Measurements from ENCODE around the gene KCND3. TPM values are rescaled to one million over a fixed set of nuclear protein-coding genes. Genes with fewer than 3 reads are reported as not detected.

The KCND3 gene
- total and polyA plus RNA-seq, 2 of the 4 experiments (the other 2 are of a cell fraction) = under 0.01 to 0.03 TPM

DNA sequence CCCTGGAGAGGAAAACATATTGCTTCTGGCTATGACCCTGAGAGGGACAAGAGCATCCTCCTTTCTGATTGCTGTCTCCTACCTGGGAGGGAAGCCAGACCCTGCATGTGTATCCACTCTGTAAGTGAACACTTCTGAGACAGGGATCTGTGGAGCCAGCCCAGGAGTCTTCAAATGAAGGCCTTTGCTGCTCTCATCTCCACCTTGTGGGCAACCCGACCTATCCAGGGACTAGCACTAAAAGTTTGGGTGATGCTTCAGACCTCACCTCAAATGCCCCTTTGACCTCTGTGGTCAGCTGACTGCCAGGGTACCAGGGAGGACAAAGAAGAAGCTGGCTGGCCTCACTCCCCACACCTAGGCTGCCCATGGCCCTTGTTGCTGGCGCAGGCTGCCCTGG lies 64.7 kb downstream of the KCND3 start:
- H3K56ac ChIP-seq (ENCODE audit: extremely low read depth, insufficient read depth, low read length) = no peak overlapping the region
- peaks cover 6% of the 10 kb centered on the region for H3K27me3 ChIP-seq (ENCODE audit: control insufficient read depth, insufficient read depth, low read length)
- H3K4ac ChIP-seq (ENCODE audit: low read depth, low read length) = no peak overlapping the region
- H3K14ac ChIP-seq (replicated peaks; ENCODE audit: low read depth, low read length) = no peak overlapping the region
- dilution Hi-C loops (cut with HindIII; ENCODE audit: low sequenced_read_pairs, unreplicated experiment) (no loop called here), intact Hi-C loops (cut with micrococcal nuclease) (no loop called here), in situ Hi-C loops (cut with MboI; ENCODE audit: low sequenced_read_pairs) (no loop called here)
- no peak overlapping the region for H2BK120ac ChIP-seq (ENCODE audit: low read depth, low read length)
- no peaks in the 10 kb centered on the region; the same call in 1 of the 2 replicates for H3K9me1 ChIP-seq (ENCODE audit: insufficient read depth, low read length)
- no peaks in the 10 kb centered on the region for H3K4me1 ChIP-seq (ENCODE audit: control insufficient read depth, insufficient read depth, low read length)
- H2AFZ ChIP-seq (replicated peaks; ENCODE audit: low read length, poor library complexity) = no peak overlapping the region
- no peak overlapping the region for H4K91ac ChIP-seq (ENCODE audit: insufficient read depth, low read depth, low read length)
- no peaks in the 10 kb centered on the region for H4K20me1 ChIP-seq (ENCODE audit: insufficient read depth, low read length)
- ChIA-PET POLR2A (ENCODE audit: unreplicated experiment) (no interaction called here), CTCF (interaction anchor here (0.6 kb wide), 1 partner anchor 45 kb away, joined by 3 read pairs; no protein-coding TSS in a partner anchor)
- no peak overlapping the region for H4K5ac ChIP-seq (ENCODE audit: low read depth, low read length)
- H2BK15ac ChIP-seq (ENCODE audit: low read depth, low read length) = no peak overlapping the region
- H3K27ac ChIP-seq (ENCODE audit: insufficient read depth, low read length) = no peak overlapping the region
- H3K9me3 ChIP-seq (ENCODE audit: control insufficient read depth, insufficient read depth, low read length) = no peaks in the 10 kb centered on the region
- H2AK5ac ChIP-seq (ENCODE audit: low read depth, low read length) = no peak overlapping the region
- no peak overlapping the region for H3K23ac ChIP-seq (ENCODE audit: low read depth, low read length)
- no peak overlapping the region for H4K8ac ChIP-seq (ENCODE audit: low read depth in 2 of 2, low read length in 2 of 2)
- H3K4me2 ChIP-seq (ENCODE audit: low read depth, low read length) = no peak overlapping the region
- H3K9ac ChIP-seq (ENCODE audit: low read depth, low read length) = no peak overlapping the region
- BruUV-seq (replicated peaks) = no TSS peak
- no peaks in the 10 kb centered on the region for H3K79me1 ChIP-seq (ENCODE audit: low read depth in 1 of 2, low read length in 2 of 2)
- no peaks in the 10 kb centered on the region for H3K36me3 ChIP-seq (ENCODE audit: control insufficient read depth, insufficient read depth, low read length)
- no peak for TF ChIP-seq POLR2A (IDR thresholded peaks at IDR 0.05; ENCODE audit: low read depth, low read length)
- no peak for TF ChIP-seq SMC3 (IDR thresholded peaks at IDR 0.05; ENCODE audit: low read depth, low read length)
- no peak for TF ChIP-seq MAFK (IDR thresholded peaks at IDR 0.05; ENCODE audit: low read depth, low read length)
- TF ChIP-seq BHLHE40 (IDR thresholded peaks at IDR 0.05; ENCODE audit: low read depth, low read length) = no peak
- TF ChIP-seq CEBPB (IDR thresholded peaks at IDR 0.05; ENCODE audit: low read depth, low read length) = no peak
- TF ChIP-seq, protein P1, sequence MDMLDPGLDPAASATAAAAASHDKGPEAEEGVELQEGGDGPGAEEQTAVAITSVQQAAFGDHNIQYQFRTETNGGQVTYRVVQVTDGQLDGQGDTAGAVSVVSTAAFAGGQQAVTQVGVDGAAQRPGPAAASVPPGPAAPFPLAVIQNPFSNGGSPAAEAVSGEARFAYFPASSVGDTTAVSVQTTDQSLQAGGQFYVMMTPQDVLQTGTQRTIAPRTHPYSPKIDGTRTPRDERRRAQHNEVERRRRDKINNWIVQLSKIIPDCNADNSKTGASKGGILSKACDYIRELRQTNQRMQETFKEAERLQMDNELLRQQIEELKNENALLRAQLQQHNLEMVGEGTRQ (IDR thresholded peaks at IDR 0.05; ENCODE audit: low read depth, low read length) = no peak
- TF ChIP-seq, protein P2, sequence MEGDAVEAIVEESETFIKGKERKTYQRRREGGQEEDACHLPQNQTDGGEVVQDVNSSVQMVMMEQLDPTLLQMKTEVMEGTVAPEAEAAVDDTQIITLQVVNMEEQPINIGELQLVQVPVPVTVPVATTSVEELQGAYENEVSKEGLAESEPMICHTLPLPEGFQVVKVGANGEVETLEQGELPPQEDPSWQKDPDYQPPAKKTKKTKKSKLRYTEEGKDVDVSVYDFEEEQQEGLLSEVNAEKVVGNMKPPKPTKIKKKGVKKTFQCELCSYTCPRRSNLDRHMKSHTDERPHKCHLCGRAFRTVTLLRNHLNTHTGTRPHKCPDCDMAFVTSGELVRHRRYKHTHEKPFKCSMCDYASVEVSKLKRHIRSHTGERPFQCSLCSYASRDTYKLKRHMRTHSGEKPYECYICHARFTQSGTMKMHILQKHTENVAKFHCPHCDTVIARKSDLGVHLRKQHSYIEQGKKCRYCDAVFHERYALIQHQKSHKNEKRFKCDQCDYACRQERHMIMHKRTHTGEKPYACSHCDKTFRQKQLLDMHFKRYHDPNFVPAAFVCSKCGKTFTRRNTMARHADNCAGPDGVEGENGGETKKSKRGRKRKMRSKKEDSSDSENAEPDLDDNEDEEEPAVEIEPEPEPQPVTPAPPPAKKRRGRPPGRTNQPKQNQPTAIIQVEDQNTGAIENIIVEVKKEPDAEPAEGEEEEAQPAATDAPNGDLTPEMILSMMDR (conservative IDR thresholded peaks at IDR 0.05; ENCODE audit: low read depth, low read length) = no peak
- no peak for TF ChIP-seq RFX5 (IDR thresholded peaks at IDR 0.05; ENCODE audit: low read depth, low read length)
- TF ChIP-seq MXI1 (IDR thresholded peaks at IDR 0.05; ENCODE audit: borderline replicate concordance, low read depth, low read length) = no peak
- no peak for TF ChIP-seq RAD21 (IDR thresholded peaks at IDR 0.05; ENCODE audit: low read length)
- no peak for TF ChIP-seq CHD1 (IDR thresholded peaks at IDR 0.05; ENCODE audit: low read depth, low read length)
- TF ChIP-seq MAZ (IDR thresholded peaks at IDR 0.05; ENCODE audit: borderline replicate concordance, low read depth, low read length) = no peak
- TF ChIP-seq NFE2L2 (IDR thresholded peaks at IDR 0.05; ENCODE audit: low read depth, low read length) = no peak
- no peak for TF ChIP-seq FOS (IDR thresholded peaks at IDR 0.05; ENCODE audit: low read depth, low read length)
- no peak for TF ChIP-seq RCOR1 (IDR thresholded peaks at IDR 0.05; ENCODE audit: insufficient replicate concordance, low read length)
- TF ChIP-seq, protein P3, sequence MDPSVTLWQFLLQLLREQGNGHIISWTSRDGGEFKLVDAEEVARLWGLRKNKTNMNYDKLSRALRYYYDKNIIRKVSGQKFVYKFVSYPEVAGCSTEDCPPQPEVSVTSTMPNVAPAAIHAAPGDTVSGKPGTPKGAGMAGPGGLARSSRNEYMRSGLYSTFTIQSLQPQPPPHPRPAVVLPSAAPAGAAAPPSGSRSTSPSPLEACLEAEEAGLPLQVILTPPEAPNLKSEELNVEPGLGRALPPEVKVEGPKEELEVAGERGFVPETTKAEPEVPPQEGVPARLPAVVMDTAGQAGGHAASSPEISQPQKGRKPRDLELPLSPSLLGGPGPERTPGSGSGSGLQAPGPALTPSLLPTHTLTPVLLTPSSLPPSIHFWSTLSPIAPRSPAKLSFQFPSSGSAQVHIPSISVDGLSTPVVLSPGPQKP (IDR thresholded peaks at IDR 0.05; ENCODE audit: borderline replicate concordance, low read depth, low read length) = no peak
- no CpG with 5 or more reads among the region's 2 CpGs for WGBS, 2 experiments (ENCODE audit: extremely low coverage in 2 of 2, insufficient read length in 1 of 2)
- no peak overlapping the region for H2BK5ac ChIP-seq (ENCODE audit: low read depth, low read length, poor library complexity, severe bottlenecking)
- no peak overlapping the region for H2AK9ac ChIP-seq (replicated peaks; ENCODE audit: low read depth, low read length, poor library complexity)
- ATAC-seq (ENCODE audit: low read depth) (no peak), DNase-seq (no peak)
- no peak overlapping the region for H2BK20ac ChIP-seq (ENCODE audit: low read depth, low read length)
- no peak overlapping the region for H3K4me3 ChIP-seq (ENCODE audit: insufficient read depth, low read depth, low read length)
- H3K18ac ChIP-seq (ENCODE audit: low read depth, low read length) = no peak overlapping the region

Measured in IMR-90 (cell line).